ENCODE data around the gene B4GALT2. TPM values are rescaled to one million over a fixed set of nuclear protein-coding genes. Genes with fewer than 3 reads are reported as not detected.
A peak's percentile ranks its signal among the peaks of the same experiment; 100 is the strongest.

The B4GALT2 gene
- total and polyA plus RNA-seq, 9 of the 15 experiments (the other 6 are each of a cell fraction or from before 2014, with no cell fraction given), result 1.3 to 86.8 (median 43.8) TPM

GRCh38 chr1:43947061-43947873 lies 31.7 kb upstream of the B4GALT2 start:
- ChIA-PET POLR2A (interaction anchor here (0.6 to 2.9 kb wide), 9 partner anchors 11 to 295 kb away, joined by 3 to 11 read pairs (median 3); partner anchors contain the start of gene DPH2), CTCF (ENCODE audit: low intra/inter-chr PET ratio) (interaction anchor here (1.0 to 1.7 kb wide), 3 partner anchors 13 to 417 kb away, joined by 3 to 7 read pairs (median 4); partner anchors contain the start of genes ARTN and PTPRF)
- H3K9me3 ChIP-seq (replicated peaks; ENCODE audit: control insufficient read depth, insufficient read depth, low read depth, low read length), result no peaks in the 10 kb centered on the region
- H2AFZ ChIP-seq (ENCODE audit: low read depth, low read length), result peak overlapping the region; percentile 100
- H4K20me1 ChIP-seq (replicated peaks; ENCODE audit: control insufficient read depth, insufficient read depth, low read length), result no peaks in the 10 kb centered on the region
- H3K27ac ChIP-seq (ENCODE audit: extremely low read depth, low read depth, low read length), result peak overlapping the region; percentile 99
- no peaks in the 10 kb centered on the region for H3K9me1 ChIP-seq (ENCODE audit: control insufficient read depth, insufficient read depth, low read length)
- BruUV-seq (replicated peaks), result TSS peak; percentile 69
- no peaks in the 10 kb centered on the region for H3K27me3 ChIP-seq (ENCODE audit: control insufficient read depth in 2 of 2, insufficient read depth in 2 of 2, low read length in 2 of 2)
- peak; percentile 14 for ATAC-seq
- peak overlapping the region; percentile 98 for H3K4me2 ChIP-seq (ENCODE audit: insufficient read depth, low read length)
- intact Hi-C loops (cut with micrococcal nuclease) (loop anchor here (5.0 kb wide), 1 partner anchor 90 kb away; no protein-coding TSS in a partner anchor), in situ Hi-C loops (cut with MboI) (no loop called here)
- H3K79me2 ChIP-seq (ENCODE audit: control insufficient read depth, insufficient read depth, low read length), result peaks cover 45% of the 10 kb centered on the region
- under 1% methylated on average over 24 of the region's 27 CpGs for WGBS (ENCODE audit: insufficient coverage, low coverage, missing lambda C conversion rate)
- peaks cover 17 to 41% of the 10 kb centered on the region in 2 experiments for H3K4me1 ChIP-seq (replicated peaks in 1 of 2; ENCODE audit: control insufficient read depth in 2 of 2, insufficient read depth in 2 of 2, low read length in 2 of 2)
- peak overlapping the region; percentile 60 for H3K4me3 ChIP-seq
- FAIRE-seq, result peak; percentile 11
- peaks cover 21% of the 10 kb centered on the region for H3K36me3 ChIP-seq (ENCODE audit: control insufficient read depth, insufficient read depth, low read length)
- H3K9ac ChIP-seq (ENCODE audit: insufficient read depth in 1 of 2, low read depth in 2 of 2, low read length in 2 of 2), result peak overlapping the region; percentile 98
- no peak for DNase-seq (ENCODE audit: extremely low read depth in 1 of 4, low spot score in 3 of 4)
- TF ChIP-seq SMARCE1 (IDR thresholded peaks at IDR 0.05) (peak; percentile 22; the same call in 1 of the 2 replicates), CXXC5 (CRISPR knock-in tag; IDR thresholded peaks at IDR 0.05) (no peak), CHD1 (IDR thresholded peaks at IDR 0.05; ENCODE audit: low read length) (peak; percentile 30), PRDM10 (IDR thresholded peaks at IDR 0.05; ENCODE audit: partially characterized antibody) (peak; percentile 82), RREB1 (CRISPR knock-in tag; IDR thresholded peaks at IDR 0.05) (no peak), SMARCA4 (IDR thresholded peaks at IDR 0.05) (0 out of 2 replicates have a peak, but pooled peaks have one; percentile 15), DPF2 (IDR thresholded peaks at IDR 0.05) (peak; percentile 32; the same call in 1 of the 2 replicates)
- TF ChIP-seq, protein P1, sequence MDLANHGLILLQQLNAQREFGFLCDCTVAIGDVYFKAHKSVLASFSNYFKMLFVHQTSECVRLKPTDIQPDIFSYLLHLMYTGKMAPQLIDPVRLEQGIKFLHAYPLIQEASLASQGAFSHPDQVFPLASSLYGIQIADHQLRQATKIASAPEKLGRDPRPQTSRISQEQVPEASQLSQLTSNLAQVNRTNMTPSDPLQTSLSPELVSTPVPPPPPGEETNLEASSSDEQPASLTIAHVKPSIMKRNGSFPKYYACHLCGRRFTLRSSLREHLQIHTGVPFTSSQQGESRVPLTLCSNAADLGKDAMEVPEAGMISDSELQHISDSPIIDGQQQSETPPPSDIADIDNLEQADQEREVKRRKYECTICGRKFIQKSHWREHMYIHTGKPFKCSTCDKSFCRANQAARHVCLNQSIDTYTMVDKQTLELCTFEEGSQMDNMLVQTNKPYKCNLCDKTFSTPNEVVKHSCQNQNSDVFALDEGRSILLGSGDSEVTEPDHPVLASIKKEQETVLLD (IDR thresholded peaks at IDR 0.05), result peak; percentile 10; the same call in 1 of the 2 replicates

Measured in K562 (cell line).